ENCODE data around the gene MICAL3. TPM values are rescaled to one million over a fixed set of nuclear protein-coding genes. Genes with fewer than 3 reads are reported as not detected.

The MICAL3 gene
- polyA plus RNA-seq, 2 of the 4 experiments (the other 2 are of a cell fraction): 20.5 to 30.1 TPM

GRCh38 chr22:17858033-17858432 is 166.3 kb downstream of the MICAL3 start:
- no peaks in the 10 kb centered on the region for H3K9me3 ChIP-seq
- no peak overlapping the region for H3K27ac ChIP-seq
- WGBS (ENCODE audit: missing lambda C conversion rate): 95% methylated on average over 9 of the region's 11 CpGs
- DNase-seq (ENCODE audit: low read depth in 1 of 2, low spot score in 1 of 2): no peak
- ChIA-PET CTCF (interaction anchor here (0.9 to 2.3 kb wide), 4 partner anchors 10 to 55 kb away, joined by 3 to 12 read pairs (median 3); no protein-coding TSS in a partner anchor), POLR2A (no interaction called here)
- no peaks in the 10 kb centered on the region for H3K4me1 ChIP-seq
- no peak for FAIRE-seq
- no peak for ATAC-seq
- TF ChIP-seq NPAS2 (CRISPR knock-in tag; IDR thresholded peaks at IDR 0.05; ENCODE audit: borderline replicate concordance) (no peak), HOXB5 (CRISPR knock-in tag; IDR thresholded peaks at IDR 0.05) (no peak), RAD21 (conservative IDR thresholded peaks at IDR 0.05 in 1 of 2, IDR thresholded peaks at IDR 0.05 in 1 of 2) (no peak), MAFK (IDR thresholded peaks at IDR 0.05; ENCODE audit: partially characterized antibody) (no peak), NR3C1 (IDR thresholded peaks at IDR 0.05) (no peak), RFX5 (IDR thresholded peaks at IDR 0.05) (no peak), EHMT2 (IDR thresholded peaks at IDR 0.05; ENCODE audit: low read depth) (no peak), EP300 (IDR thresholded peaks at IDR 0.05) (no peak), FOSL2 (IDR thresholded peaks at IDR 0.05) (no peak), FOSL2 (CRISPR knock-in tag; IDR thresholded peaks at IDR 0.05) (no peak), MYC (IDR thresholded peaks at IDR 0.05; ENCODE audit: borderline replicate concordance, low read length) (no peak), ELK1 (IDR thresholded peaks at IDR 0.05; ENCODE audit: low read depth, low read length) (no peak), KDM1A (IDR thresholded peaks at IDR 0.05; ENCODE audit: low read depth) (no peak), PHF8 (IDR thresholded peaks at IDR 0.05; ENCODE audit: borderline replicate concordance, low read depth) (no peak), BHLHE40 (IDR thresholded peaks at IDR 0.05; ENCODE audit: low read depth, low read length) (no peak), RARB (CRISPR knock-in tag; IDR thresholded peaks at IDR 0.05) (no peak), HES2 (IDR thresholded peaks at IDR 0.05) (no peak), GATA3 (IDR thresholded peaks at IDR 0.05; ENCODE audit: borderline replicate concordance) (no peak), CHD4 (IDR thresholded peaks at IDR 0.05; ENCODE audit: borderline replicate concordance) (no peak), CBX2 (IDR thresholded peaks at IDR 0.05; ENCODE audit: borderline replicate concordance, low read depth) (no peak)
- TF ChIP-seq, protein P1, sequence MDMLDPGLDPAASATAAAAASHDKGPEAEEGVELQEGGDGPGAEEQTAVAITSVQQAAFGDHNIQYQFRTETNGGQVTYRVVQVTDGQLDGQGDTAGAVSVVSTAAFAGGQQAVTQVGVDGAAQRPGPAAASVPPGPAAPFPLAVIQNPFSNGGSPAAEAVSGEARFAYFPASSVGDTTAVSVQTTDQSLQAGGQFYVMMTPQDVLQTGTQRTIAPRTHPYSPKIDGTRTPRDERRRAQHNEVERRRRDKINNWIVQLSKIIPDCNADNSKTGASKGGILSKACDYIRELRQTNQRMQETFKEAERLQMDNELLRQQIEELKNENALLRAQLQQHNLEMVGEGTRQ (IDR thresholded peaks at IDR 0.05): no peak
- no peak overlapping the region for H3K4me3 ChIP-seq
- no peak overlapping the region for H3K4me2 ChIP-seq

DNA sequence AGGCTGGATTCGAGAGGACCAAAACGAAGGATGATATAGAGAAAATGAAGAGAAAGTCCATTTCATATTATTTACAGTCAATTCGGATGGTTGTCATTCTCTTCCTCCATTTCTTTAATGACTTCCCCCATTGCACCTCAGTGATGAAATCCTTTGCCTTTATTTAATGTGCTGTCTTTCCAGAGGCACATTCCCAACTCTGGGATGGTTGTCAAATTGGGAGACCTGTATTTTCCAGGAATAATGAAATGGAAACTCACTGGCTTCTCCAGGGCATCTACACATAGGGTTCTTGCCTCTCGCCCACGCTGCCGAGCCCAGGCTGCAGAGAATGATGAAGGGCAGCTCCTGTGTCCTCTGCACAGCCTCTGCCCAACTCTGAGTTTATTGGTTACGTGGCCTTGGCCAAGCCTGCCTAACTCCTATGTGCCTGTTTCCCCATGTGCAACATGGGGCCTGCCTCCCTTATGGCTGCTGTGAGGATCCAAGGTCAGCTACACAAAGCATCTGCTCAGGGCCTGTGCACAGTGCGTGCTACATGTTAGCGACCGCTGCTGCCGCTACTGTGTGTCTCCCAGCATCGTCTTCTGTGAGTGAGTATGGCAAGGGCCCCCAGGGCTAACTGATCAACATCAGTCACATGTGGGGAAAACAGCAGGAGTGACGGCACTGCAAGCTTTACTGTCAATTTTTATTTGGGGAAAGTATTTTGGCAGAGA is 168.6 kb downstream of the MICAL3 start:
- Histone ChIP-seq H3K4me1 (no peaks in the 10 kb centered on the region), H3K27ac (no peak overlapping the region), H3K9me3 (no peaks in the 10 kb centered on the region), H3K4me3 (no peak overlapping the region), H3K4me2 (no peak overlapping the region)
- TF ChIP-seq ELK1 (IDR thresholded peaks at IDR 0.05; ENCODE audit: low read depth, low read length) (no peak), CBX8 (IDR thresholded peaks at IDR 0.05) (no peak), CHD2 (IDR thresholded peaks at IDR 0.05; ENCODE audit: low read length, partially characterized antibody) (no peak)
- CTCF ChIA-PET: no interaction called here
- no peak for FAIRE-seq
- no peak for ATAC-seq
- no peak for DNase-seq (ENCODE audit: low read depth in 1 of 2, low spot score in 1 of 2)
- 94% methylated on average over 11 of the region's 13 CpGs for WGBS (ENCODE audit: missing lambda C conversion rate)
- POLR2A ChIA-PET: no interaction called here
